Right forelimb (tissue), 1 donor: Measurements from ENCODE around the gene MGAT4A.
"Not testable (repeated sequence)": the region's sequence is repeated elsewhere in the genome, so short reads cannot be mapped to it uniquely, and the experiment has no call there.

ENCODE experiments used
- DNase-seq: peaks from one replicate; pipeline ENCODE4 v3.0.0-alpha.2; 2018

Gene MGAT4A

GRCh38 chr2:98701230-98701629 lies 29.7 kb downstream of the MGAT4A start:
- no peak for DNase-seq

- DNase-seq, result no peak
Observed at GRCh38 chr2:98698896-98699295, 32.0 kb downstream of the MGAT4A start.

DNA sequence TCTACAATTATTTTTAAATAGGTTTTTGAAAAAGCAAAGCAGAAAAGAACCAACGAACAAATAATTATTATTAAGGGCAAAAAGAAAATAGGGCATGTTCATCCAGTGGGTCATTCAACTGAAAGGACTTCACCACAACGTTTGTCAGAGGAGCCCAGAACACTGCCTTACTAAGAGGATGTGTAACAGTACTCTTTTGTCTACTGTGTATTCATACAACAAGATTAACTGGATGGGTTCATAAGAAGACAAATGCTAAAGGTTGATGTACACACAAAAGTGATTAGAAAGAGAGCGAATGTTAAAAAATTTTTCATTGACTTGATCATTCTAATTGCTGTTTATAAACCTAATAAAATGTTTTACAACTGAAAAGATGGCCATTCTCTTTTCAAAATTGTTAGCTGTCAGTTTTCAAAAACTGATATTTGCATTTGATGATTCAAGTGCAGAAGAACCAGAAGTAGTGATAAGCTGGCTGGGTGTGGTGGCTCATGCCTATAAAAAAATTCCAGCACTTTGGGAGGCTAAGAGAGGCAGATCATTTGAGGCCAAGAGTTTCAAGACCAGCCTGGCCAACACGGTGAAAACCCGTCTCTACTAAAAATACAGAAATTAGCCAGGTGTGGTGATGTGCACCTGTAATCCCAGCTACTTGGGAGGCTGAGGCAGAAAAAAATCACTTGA lies 33.1 kb downstream of the MGAT4A start:
- DNase-seq, result no peak

GRCh38 chr2:98696200-98696599 lies 34.7 kb downstream of the MGAT4A start:
- DNase-seq, result no peak

- DNase-seq, result no peak
Observed at GRCh38 chr2:98695255-98695654, 35.7 kb downstream of the MGAT4A start.

DNA sequence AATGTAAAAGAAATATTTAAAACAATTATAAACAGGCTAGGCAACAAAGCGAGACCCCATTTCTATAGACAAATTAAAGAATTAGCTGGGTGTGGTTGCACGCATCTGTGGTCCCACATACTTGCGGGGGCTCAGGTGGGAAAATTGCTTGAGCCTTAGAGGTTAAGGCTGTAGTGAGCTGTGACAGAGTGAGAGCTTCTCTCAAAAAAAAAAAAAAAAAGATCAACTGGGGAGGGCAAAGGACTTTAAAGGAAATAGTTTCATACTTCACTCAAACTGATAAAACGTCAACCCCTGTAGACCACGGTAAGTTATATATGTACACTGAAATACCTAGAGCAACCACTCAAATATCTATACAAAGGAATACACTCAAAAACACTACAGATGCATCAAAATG lies 37.5 kb downstream of the MGAT4A start:
- DNase-seq, result no peak

DNA sequence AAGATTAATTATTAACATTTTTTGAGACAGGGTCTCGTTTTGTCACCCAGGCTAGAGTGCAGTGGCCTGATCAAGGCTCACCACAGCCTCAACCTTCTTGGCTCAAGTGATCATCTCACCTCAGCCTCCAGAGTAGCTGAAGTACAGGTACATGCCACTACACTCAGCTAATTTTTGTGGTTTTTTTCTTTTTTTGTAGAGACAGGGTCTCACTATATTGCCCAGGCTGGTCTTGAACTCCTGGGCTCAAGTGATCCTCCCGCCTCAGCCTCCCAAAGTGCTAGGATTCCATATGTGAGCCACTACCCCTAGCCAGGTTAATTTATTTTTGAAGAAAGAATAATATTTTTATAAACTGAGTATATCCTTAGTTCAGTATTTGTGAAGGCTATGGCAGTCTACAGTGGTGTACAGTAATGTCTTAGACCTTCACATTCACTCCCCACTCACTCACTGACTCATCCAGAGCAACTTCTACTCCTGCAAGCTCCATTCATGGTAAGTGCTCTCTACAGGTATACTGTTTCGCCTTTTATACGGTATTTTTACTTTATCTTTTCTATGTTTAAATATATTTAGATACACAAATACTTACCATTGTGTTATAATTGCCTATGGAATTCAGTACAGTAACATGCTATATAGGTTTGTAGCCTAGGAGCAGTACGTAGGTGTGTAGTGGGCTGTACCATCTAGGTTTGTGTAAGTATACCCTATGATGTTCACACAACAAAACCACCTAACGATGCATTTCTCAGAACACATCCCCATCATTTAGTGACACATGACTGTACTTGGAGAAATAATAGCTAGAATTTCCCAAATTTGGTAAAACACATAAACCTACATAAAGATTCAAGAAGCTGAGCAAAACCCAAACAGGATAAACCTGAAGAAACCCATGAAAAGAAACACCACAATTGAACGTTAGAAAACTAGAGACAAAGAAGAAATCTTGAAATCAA lies 38.6 kb downstream of the MGAT4A start:
- no peak for DNase-seq

GRCh38 chr2:98691303-98691702 lies 39.6 kb downstream of the MGAT4A start:
- DNase-seq, result no peak

- no peak for DNase-seq
Observed at GRCh38 chr2:98685930-98686887, 44.7 kb downstream of the MGAT4A start.

GRCh38 chr2:98683728-98684127 lies 47.2 kb downstream of the MGAT4A start:
- DNase-seq, result no peak

DNA sequence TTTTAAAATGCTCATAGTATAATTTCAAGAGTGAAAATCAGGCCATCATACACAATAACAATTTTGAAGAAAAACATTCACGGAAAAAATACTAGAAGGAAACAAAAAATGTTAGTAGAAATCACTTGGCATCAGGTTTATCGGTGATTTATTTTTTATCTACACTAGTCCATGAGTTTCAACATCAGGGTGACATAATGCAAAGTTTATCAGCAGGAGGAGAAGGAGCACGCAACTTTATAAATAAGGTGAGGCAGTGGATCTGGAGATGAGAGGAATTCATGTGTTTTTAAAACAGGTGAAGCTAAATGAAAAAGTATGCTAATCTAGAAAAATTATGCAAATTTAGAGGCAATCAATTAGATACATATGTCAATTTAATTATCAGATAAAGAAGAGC lies 54.2 kb downstream of the MGAT4A start:
- DNase-seq, result no peak

DNA sequence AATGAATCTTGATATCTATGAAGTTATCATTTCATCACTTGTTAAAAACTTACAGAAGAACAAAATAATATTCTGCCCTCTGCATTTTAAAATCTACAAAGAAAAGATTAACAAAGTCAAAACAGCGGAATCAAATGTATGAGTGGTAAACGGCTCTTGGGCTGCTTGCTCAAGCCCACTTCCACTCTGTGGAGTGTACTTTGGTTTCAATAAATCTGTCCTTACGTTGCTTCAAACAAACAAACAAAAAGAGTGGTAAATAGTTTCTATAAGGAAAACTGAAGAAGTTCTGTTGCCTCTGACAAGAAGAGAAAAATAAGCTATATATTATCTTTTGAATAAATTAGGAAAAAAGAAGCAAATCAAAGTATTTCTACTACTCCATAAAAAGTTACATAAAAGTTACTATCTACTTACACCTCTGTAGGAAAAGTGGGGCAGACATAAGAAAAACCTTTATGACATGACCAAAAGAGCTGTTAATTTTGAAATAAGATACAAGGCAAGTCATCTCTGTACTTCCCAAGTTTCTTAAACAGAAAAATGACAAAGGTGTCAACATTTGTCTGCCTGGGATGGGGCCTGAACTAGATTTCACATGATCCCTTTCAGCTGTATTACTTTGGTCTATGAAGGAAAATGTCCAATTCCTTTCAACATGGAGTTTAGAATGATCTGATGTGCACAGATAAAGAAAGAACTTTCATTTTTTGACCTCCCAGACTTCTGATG lies 56.5 kb downstream of the MGAT4A start:
- DNase-seq, result no peak

DNA sequence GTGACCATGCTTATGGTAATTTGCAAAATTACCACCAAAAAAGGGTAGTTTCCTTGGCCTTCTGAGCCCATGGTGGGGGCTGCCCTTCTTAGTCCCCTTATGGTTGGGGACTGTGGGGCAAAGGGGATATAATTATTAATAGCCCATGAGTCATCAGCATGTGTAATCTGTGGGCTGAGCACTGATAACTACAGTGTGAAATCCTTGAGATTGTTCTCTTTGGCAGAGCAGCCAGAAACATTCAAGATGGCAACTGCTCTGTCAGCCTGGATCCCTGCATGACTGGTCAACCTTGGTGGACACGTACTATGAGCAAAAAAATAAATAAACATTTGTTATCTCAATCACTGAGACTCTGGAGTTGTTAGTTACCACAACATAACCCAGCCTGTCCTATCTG lies 61.3 kb downstream of the MGAT4A start:
- DNase-seq, result no peak

GRCh38 chr2:98665677-98666076 lies 65.3 kb downstream of the MGAT4A start:
- no peak for DNase-seq

- DNase-seq, result no peak
Observed at GRCh38 chr2:98664323-98664722, 66.6 kb downstream of the MGAT4A start.

DNA sequence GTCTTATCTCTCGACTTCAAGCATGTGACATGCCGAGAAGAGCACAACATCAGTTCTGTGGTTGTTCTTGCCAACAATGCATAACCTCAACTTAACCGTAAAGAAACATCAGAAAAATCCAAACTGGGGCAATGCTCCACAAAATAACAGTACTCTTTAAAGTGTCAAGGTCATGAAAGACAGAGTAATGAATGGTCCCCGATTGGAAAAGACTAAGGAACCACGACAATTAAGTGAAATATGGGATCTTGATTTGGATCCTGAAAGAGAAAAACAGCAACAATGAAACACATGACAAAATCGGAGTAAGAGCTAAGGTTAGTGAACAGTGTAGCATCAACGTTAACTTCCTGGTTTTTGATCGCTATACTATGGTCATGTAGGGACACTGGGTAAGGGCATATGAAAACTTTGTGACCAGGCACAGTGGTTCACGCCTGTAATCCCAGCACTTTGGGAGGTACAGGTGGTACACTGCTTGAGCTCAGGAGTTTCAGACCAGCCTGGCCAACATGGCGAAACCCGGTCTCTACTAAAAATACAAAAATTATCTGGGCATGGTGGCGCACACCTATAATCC lies 67.3 kb downstream of the MGAT4A start:
- DNase-seq, result no peak

DNA sequence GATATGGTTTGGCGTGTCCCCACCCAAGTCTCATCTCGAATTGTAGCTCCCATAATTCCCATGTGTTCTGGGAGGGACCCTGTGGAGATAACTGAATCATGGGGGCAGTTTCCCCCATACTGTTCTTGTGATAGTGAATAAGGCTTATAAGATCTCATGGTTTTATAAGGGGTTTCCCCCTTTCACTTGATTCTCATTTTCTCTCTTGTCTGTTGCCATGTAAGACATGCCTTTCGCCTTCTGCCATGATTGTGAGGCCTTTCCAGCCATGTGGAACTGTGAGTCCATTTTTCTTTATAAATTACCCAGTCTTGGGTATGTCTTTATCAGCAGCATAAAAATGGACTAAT lies 71.5 kb downstream of the MGAT4A start:
- DNase-seq, result not testable (repeated sequence)

- no peak for DNase-seq
Observed at GRCh38 chr2:98658816-98659490, 72.0 kb downstream of the MGAT4A start.

GRCh38 chr2:98656800-98657199 lies 74.1 kb downstream of the MGAT4A start:
- no peak for DNase-seq

GRCh38 chr2:98654699-98655495 lies 76.0 kb downstream of the MGAT4A start:
- DNase-seq, result no peak

DNA sequence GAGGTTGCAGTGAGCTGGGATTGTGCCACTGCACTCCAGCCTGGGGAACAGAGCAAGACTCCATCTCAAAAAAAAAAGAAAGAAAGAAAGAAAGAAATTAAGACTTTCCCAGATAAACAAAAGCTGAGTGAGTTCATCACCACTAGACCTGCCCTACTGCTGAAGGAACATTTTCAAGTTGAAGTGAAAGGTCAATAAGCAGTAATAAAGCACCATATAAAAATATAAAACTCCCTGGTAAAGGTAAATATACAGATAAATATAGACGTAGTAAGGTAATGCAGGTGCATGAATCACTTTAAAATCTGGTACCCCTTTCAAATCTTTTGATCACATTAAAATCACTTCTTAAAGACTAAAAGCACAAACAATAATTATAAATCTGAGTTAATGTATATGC lies 79.9 kb downstream of the MGAT4A start:
- no peak for DNase-seq
